ENCODE results near the gene WNT5A. TPM values are rescaled to one million over a fixed set of nuclear protein-coding genes. Genes with fewer than 3 reads are reported as not detected.

WNT5A gene
- total and polyA plus RNA-seq, 2 donors (not counting 1 experiment from before 2014, with no cell fraction given) = 117 to 224 TPM

GRCh38 chr3:55442861-55443260 is 44.2 kb downstream of the WNT5A start:
- Histone ChIP-seq H3K9ac (ENCODE audit: insufficient read depth, low read length) (no peak overlapping the region), H3K79me2 (ENCODE audit: control insufficient read depth, insufficient read depth, low read length) (no peaks in the 10 kb centered on the region), H4K20me1 (ENCODE audit: control insufficient read depth, extremely low read depth, insufficient read depth, low read length) (no peaks in the 10 kb centered on the region), H3K4me3 (replicated peaks in 1 of 4; ENCODE audit: control extremely low read depth in 1 of 4, insufficient read depth in 1 of 4, low read depth in 3 of 4, low read length in 4 of 4) (no peak overlapping the region), H3K4me1 (ENCODE audit: control insufficient read depth, extremely low read depth, insufficient read depth, low read length) (no peaks in the 10 kb centered on the region), H3K36me3 (ENCODE audit: control insufficient read depth, insufficient read depth, low read length) (no peaks in the 10 kb centered on the region), H2AFZ (ENCODE audit: low read length) (no peak overlapping the region), H3K9me3 (ENCODE audit: control insufficient read depth, insufficient read depth, low read depth, low read length) (no peaks in the 10 kb centered on the region), H3K4me2 (ENCODE audit: extremely low read depth, insufficient read depth, low read length) (no peak overlapping the region), H3K27me3 (ENCODE audit: control insufficient read depth, insufficient read depth, low read length) (no peaks in the 10 kb centered on the region), H3K27ac (ENCODE audit: insufficient read depth, low read length) (no peak overlapping the region)
- TF ChIP-seq EZH2 (IDR thresholded peaks at IDR 0.05; ENCODE audit: low read length, missing control alignments) = no peak
- no peak for TF ChIP-seq CTCF (conservative IDR thresholded peaks at IDR 0.05 in 1 of 2, IDR thresholded peaks at IDR 0.05 in 1 of 2; ENCODE audit: low read depth in 1 of 2, low read length in 2 of 2)
- DNase-seq (ENCODE audit: low read depth in 2 of 2) = no peak

GRCh38 chr3:55441499-55441898 is 45.6 kb downstream of the WNT5A start:
- no peaks in the 10 kb centered on the region for H4K20me1 ChIP-seq (ENCODE audit: control insufficient read depth, extremely low read depth, insufficient read depth, low read length)
- no peaks in the 10 kb centered on the region for H3K4me1 ChIP-seq (ENCODE audit: control insufficient read depth, extremely low read depth, insufficient read depth, low read length)
- no peaks in the 10 kb centered on the region for H3K9me3 ChIP-seq (ENCODE audit: control insufficient read depth, insufficient read depth, low read depth, low read length)
- H3K27me3 ChIP-seq (ENCODE audit: control insufficient read depth, insufficient read depth, low read length) = no peaks in the 10 kb centered on the region
- H3K27ac ChIP-seq (ENCODE audit: insufficient read depth, low read length) = no peak overlapping the region
- H3K79me2 ChIP-seq (ENCODE audit: control insufficient read depth, insufficient read depth, low read length) = no peaks in the 10 kb centered on the region
- H2AFZ ChIP-seq (ENCODE audit: low read length) = no peak overlapping the region
- DNase-seq (ENCODE audit: low read depth in 2 of 2) = no peak
- H3K4me2 ChIP-seq (ENCODE audit: extremely low read depth, insufficient read depth, low read length) = no peak overlapping the region
- no peaks in the 10 kb centered on the region for H3K36me3 ChIP-seq (ENCODE audit: control insufficient read depth, insufficient read depth, low read length)
- no peak overlapping the region for H3K9ac ChIP-seq (ENCODE audit: insufficient read depth, low read length)
- TF ChIP-seq CTCF (conservative IDR thresholded peaks at IDR 0.05 in 1 of 2, IDR thresholded peaks at IDR 0.05 in 1 of 2; ENCODE audit: low read depth in 1 of 2, low read length in 2 of 2) = no peak
- TF ChIP-seq EZH2 (IDR thresholded peaks at IDR 0.05; ENCODE audit: low read length, missing control alignments) = no peak
- no peak overlapping the region for H3K4me3 ChIP-seq (replicated peaks in 1 of 4; ENCODE audit: control extremely low read depth in 1 of 4, insufficient read depth in 1 of 4, low read depth in 3 of 4, low read length in 4 of 4)

- Histone ChIP-seq H4K20me1 (ENCODE audit: control insufficient read depth, extremely low read depth, insufficient read depth, low read length) (no peaks in the 10 kb centered on the region), H3K4me2 (ENCODE audit: extremely low read depth, insufficient read depth, low read length) (no peak overlapping the region), H3K9me3 (ENCODE audit: control insufficient read depth, insufficient read depth, low read depth, low read length) (no peaks in the 10 kb centered on the region), H3K4me3 (replicated peaks in 1 of 4; ENCODE audit: control extremely low read depth in 1 of 4, insufficient read depth in 1 of 4, low read depth in 3 of 4, low read length in 4 of 4) (no peak overlapping the region), H3K9ac (ENCODE audit: insufficient read depth, low read length) (no peak overlapping the region), H3K79me2 (ENCODE audit: control insufficient read depth, insufficient read depth, low read length) (no peaks in the 10 kb centered on the region), H2AFZ (ENCODE audit: low read length) (no peak overlapping the region), H3K27me3 (ENCODE audit: control insufficient read depth, insufficient read depth, low read length) (no peaks in the 10 kb centered on the region), H3K36me3 (ENCODE audit: control insufficient read depth, insufficient read depth, low read length) (no peaks in the 10 kb centered on the region), H3K4me1 (ENCODE audit: control insufficient read depth, extremely low read depth, insufficient read depth, low read length) (no peaks in the 10 kb centered on the region), H3K27ac (ENCODE audit: insufficient read depth, low read length) (no peak overlapping the region)
- TF ChIP-seq CTCF (conservative IDR thresholded peaks at IDR 0.05 in 1 of 2, IDR thresholded peaks at IDR 0.05 in 1 of 2; ENCODE audit: low read depth in 1 of 2, low read length in 2 of 2) (no peak), EZH2 (IDR thresholded peaks at IDR 0.05; ENCODE audit: low read length, missing control alignments) (no peak)
- peak in 1 of 2 donors; percentile 51 for DNase-seq (ENCODE audit: low read depth in 2 of 2)
These were observed 46.9 kb downstream of the WNT5A start for GRCh38 chr3:55440104-55440708.
